Esophagus squamous epithelium (tissue), 5 donors: ENCODE measurements around the gene CYB5B. TPM values are rescaled to one million over a fixed set of nuclear protein-coding genes. Genes with fewer than 3 reads are reported as not detected.

Experiments
- DNase-seq: peaks from one replicate; lab custom pipeline; 2025; lab: John Stamatoyannopoulos, UW
- H3K27ac ChIP-seq, 4 donors: fragments of 200-600 bp; sonication (generic); one replicate each; pipeline ENCODE4 v1.5.1; 2016 to 2019; ENCODE audit warnings: mild to moderate bottlenecking in 1 of 4
- H3K27me3 ChIP-seq, 4 donors: fragments of 200-600 bp; sonication (generic); 1 replicate in 3 of 4; 2 replicates in 1 of 4; pipeline versions ENCODE4 v1.5.1 to v1.6.0; 2017 to 2021; ENCODE audit warnings: antibody characterized with exemption in 1 of 4
- H3K36me3 ChIP-seq, 3 donors: fragments of 200-600 bp; sonication (generic); one replicate each; pipeline ENCODE4 v1.5.1; 2016 to 2019
- H3K4me1 ChIP-seq, 3 donors: fragments of 200-600 bp; sonication (generic); one replicate each; pipeline ENCODE4 v1.5.1; 2017 to 2019
- H3K4me3 ChIP-seq, 4 donors: fragments of 200-600 bp; sonication (generic); 1 replicate in 3 of 4; 2 replicates in 1 of 4; pipeline ENCODE4 v1.5.1; 2016 to 2019; ENCODE audit warnings: mild to moderate bottlenecking in 2 of 4, moderate library complexity in 1 of 4
- H3K9me3 ChIP-seq, 3 donors: fragments of 200-600 bp; sonication (generic); one replicate each; pipeline ENCODE4 v1.5.1; 2016 to 2019
- POLR2A ChIP-seq, 4 donors: fragments of 450-650 bp; IDR thresholded peaks; one replicate each; pipeline ENCODE4 v1.6.1; 2017; ENCODE audit warnings: antibody characterized with exemption in 4 of 4, mild to moderate bottlenecking in 4 of 4, moderate library complexity in 3 of 4
- WGBS, 2 donors: methylation state at CpG; one replicate each; pipeline ENCODE4 v1.1.5; 2018; 5-methylcytosine and 5-hydroxymethylcytosine counted together
- intact Hi-C: fragments of 100-400 bp; cut with DNase I; formaldehyde crosslinking; loops from one replicate; pipeline ENCODE4 v1.15.0; 2022
- total RNA-seq, 4 donors: library from RNA; depleted of rRNA; stranded (reverse); fragments of >200 nt; gene quantifications; one replicate each; pipeline ENCODE4 v1.1.0, GENCODE V29; 2016
- TF ChIP-seq, protein P1 (sequence below), 6 experiments: fragments of 450-650 bp in 4 of 6; fragments of 200-600 bp in 2 of 6; sonication (generic) in 2 of 6; IDR thresholded peaks; one replicate each; pipeline ENCODE4 v1.5.1; 2016 to 2019; ENCODE audit warnings: antibody characterized with exemption in 6 of 6, mild to moderate bottlenecking in 4 of 6, moderate library complexity in 4 of 6
- donor health status: DM: yes; HTN: yes; CAD: no.

The CYB5B gene
- total RNA-seq, 4 donors from 2014 or later, result 23.7 to 45.7 (median 39.6) TPM

DNA sequence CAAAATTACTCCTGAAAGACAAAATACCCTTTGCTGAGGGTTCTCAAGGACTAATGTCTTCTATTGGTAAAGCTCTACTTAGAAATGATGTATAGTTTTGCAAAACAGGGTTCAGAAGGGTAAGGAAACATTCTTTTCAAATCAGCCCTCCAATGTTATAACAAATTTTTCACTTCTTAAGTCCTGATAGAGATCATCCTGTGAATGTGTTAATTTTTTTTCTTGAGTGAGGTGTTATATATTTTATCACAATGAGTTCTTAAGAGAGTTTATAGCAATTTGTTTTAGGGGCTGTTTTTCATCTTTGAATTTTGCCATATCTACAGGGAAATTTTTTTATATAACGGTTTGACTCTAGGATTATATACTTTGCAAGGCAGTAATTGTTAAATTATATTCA is 29.5 kb downstream of the CYB5B start:
- H3K4me3 ChIP-seq, result no peak overlapping the region
- no peak overlapping the region for H3K27ac ChIP-seq
- TF ChIP-seq, protein P1, sequence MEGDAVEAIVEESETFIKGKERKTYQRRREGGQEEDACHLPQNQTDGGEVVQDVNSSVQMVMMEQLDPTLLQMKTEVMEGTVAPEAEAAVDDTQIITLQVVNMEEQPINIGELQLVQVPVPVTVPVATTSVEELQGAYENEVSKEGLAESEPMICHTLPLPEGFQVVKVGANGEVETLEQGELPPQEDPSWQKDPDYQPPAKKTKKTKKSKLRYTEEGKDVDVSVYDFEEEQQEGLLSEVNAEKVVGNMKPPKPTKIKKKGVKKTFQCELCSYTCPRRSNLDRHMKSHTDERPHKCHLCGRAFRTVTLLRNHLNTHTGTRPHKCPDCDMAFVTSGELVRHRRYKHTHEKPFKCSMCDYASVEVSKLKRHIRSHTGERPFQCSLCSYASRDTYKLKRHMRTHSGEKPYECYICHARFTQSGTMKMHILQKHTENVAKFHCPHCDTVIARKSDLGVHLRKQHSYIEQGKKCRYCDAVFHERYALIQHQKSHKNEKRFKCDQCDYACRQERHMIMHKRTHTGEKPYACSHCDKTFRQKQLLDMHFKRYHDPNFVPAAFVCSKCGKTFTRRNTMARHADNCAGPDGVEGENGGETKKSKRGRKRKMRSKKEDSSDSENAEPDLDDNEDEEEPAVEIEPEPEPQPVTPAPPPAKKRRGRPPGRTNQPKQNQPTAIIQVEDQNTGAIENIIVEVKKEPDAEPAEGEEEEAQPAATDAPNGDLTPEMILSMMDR (IDR thresholded peaks at IDR 0.05), result no peak
- TF ChIP-seq POLR2A (IDR thresholded peaks at IDR 0.05), result no peak
- H3K9me3 ChIP-seq, result no peaks in the 10 kb centered on the region
- peaks cover 0 to 15% (median 0%) of the 10 kb centered on the region in 3 donors for H3K4me1 ChIP-seq
- no peak for DNase-seq
- intact Hi-C loops, result no loop called here
- WGBS, 2 donors, result 80 to 94% methylated on average over 1 of the region's 1 CpG
- H3K27me3 ChIP-seq, result no peaks in the 10 kb centered on the region
- peaks cover 0 to 77% (median 0%) of the 10 kb centered on the region in 3 donors for H3K36me3 ChIP-seq

DNA sequence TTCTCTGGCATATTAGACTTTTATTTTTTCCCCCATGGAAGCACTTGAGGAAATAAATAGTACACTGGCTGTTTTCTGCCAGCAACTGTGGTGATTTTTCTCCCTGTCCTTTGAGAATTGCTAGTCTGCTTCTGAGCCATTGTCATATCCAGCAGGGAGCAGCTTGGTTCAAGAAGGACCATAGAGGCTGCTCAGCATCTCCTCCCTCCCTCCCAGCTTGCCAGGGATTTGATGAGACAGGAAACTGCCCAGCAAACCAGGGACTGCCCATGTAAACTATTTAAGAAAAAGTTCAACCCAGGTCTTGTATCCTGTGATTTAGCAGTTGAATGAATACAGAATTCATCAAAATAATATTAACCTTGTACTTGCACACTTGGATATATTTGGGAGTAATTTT is 39.5 kb downstream of the CYB5B start:
- Histone ChIP-seq H3K4me1 (peaks cover 0 to 19% (median 3%) of the 10 kb centered on the region in 3 donors), H3K27ac (no peak overlapping the region)

DNA sequence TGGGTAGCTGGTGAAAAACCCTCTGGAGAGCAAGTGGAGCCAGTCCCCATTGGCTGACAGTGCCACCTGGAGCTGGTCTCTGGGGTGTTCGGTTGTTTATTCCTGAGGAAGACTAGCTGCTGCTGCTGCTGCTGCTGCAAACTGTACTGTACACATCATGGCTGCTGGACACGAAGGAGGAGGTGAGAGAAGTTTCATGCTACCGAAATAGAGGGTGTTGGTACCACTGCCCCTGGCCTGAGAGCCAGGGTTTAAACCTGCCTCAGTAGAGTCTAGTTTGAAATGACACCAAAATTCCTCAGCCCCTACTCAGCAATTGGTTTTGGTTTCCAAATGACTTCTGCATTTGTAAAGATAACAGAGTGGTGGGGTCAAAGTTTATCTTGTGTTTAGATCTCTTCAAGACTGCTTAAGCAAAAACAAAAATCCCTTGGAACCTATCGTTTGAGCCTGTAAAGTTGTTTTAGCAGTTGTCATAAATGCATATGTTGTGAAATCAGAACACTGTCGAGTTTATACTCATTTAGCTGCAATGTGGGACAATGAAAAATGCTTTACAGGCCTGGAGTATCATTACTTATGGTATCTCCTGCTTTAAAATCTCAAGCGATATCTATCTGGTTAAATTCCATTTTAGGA is 40.8 kb downstream of the CYB5B start:
- 30 to 38% methylated on average over 3 to 4 of the region's 6 CpGs for WGBS, 2 donors
- intact Hi-C loops, result no loop called here
- H3K4me3 ChIP-seq, result no peak overlapping the region
- H3K9me3 ChIP-seq, result no peaks in the 10 kb centered on the region
- H3K36me3 ChIP-seq, result peaks cover 0 to 46% (median 0%) of the 10 kb centered on the region in 3 donors
- H3K27me3 ChIP-seq, result no peaks in the 10 kb centered on the region
- no peak for TF ChIP-seq POLR2A (IDR thresholded peaks at IDR 0.05)
- TF ChIP-seq, protein P1 (IDR thresholded peaks at IDR 0.05), result no peak
- H3K4me1 ChIP-seq, result peaks cover 0 to 19% (median 6%) of the 10 kb centered on the region in 3 donors
- no peak for DNase-seq
- peak overlapping the region in 1 of 4 donors; percentile 2 for H3K27ac ChIP-seq

More for the DNA sequence above, 39.5 kb downstream of the CYB5B start:
- intact Hi-C loops, result no loop called here
- no peak for DNase-seq
- H3K27me3 ChIP-seq, result no peaks in the 10 kb centered on the region
- no peak overlapping the region for H3K4me3 ChIP-seq
- no peaks in the 10 kb centered on the region for H3K9me3 ChIP-seq
- TF ChIP-seq POLR2A (IDR thresholded peaks at IDR 0.05), result no peak
- TF ChIP-seq, protein P1 (IDR thresholded peaks at IDR 0.05), result no peak
- H3K36me3 ChIP-seq, result peaks cover 0 to 59% (median 0%) of the 10 kb centered on the region in 3 donors

DNA sequence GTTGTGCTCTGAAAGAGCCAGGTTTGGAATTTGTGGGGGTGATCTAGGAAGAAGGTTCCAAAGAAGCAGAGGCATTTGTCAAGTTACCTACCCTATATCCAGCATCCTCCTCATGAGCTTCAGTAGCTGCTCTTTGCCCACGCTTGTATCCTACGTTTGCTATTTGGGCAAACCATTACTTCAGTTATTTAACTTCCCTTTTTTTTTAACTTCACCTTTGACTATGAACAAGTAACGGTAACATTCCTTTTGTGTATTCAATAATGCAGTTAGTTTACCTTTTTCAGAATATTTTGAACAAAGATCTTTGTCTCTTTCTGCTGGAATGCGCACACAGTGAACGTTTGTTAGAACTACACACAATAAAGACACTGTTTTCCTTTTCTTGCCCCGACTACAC is 41.5 kb downstream of the CYB5B start:
- Histone ChIP-seq H3K27ac (no peak overlapping the region), H3K4me3 (no peak overlapping the region), H3K36me3 (peaks cover 0 to 39% (median 0%) of the 10 kb centered on the region in 3 donors), H3K9me3 (no peaks in the 10 kb centered on the region), H3K27me3 (no peaks in the 10 kb centered on the region), H3K4me1 (peaks cover 0 to 19% (median 6%) of the 10 kb centered on the region in 3 donors)
- DNase-seq, result no peak
- TF ChIP-seq POLR2A (IDR thresholded peaks at IDR 0.05), result no peak
- TF ChIP-seq, protein P1 (IDR thresholded peaks at IDR 0.05), result no peak
- intact Hi-C loops, result no loop called here
- WGBS, 2 donors, result 71 to 76% methylated on average over 6 of the region's 6 CpGs

DNA sequence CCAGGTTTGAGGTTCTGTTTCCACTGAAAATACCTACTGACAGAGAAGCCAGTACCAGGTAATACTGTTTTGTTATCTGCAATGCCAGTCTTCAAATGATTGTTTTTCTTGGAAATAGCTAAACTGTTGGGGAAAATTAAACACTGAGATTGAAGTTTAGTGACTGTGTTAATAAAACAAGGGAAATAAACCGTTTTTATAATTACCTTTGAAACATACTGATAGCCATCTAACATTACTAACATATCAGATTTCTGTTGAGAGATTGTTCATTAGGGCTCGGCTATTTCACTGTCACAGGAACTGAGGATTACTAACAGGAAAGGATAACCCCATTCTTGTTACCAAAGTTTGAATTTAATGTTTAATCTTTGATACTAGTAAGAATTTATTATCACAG is 42.1 kb downstream of the CYB5B start:
- Histone ChIP-seq H3K4me1 (peaks cover 0 to 19% (median 6%) of the 10 kb centered on the region in 3 donors), H3K9me3 (no peaks in the 10 kb centered on the region), H3K36me3 (peaks cover 0 to 33% (median 0%) of the 10 kb centered on the region in 3 donors), H3K27me3 (no peaks in the 10 kb centered on the region), H3K4me3 (no peak overlapping the region), H3K27ac (no peak overlapping the region)
- no peak for DNase-seq
- intact Hi-C loops, result no loop called here
- 52 to 57% methylated on average over 2 of the region's 2 CpGs for WGBS, 2 donors
- TF ChIP-seq, protein P1 (IDR thresholded peaks at IDR 0.05), result no peak
- TF ChIP-seq POLR2A (IDR thresholded peaks at IDR 0.05), result no peak
